Kidney capillary endothelial cell (primary cell): ENCODE results near the gene CAV1.

Source experiments
- DNase-seq: peaks from one replicate; pipeline ENCODE4 v3.0.0-alpha.2; 2018; ENCODE audit warnings: low spot score

CAV1 gene

GRCh38 chr7:116557901-116558300, 33.1 kb downstream of the CAV1 start:
- DNase-seq = no peak

DNA sequence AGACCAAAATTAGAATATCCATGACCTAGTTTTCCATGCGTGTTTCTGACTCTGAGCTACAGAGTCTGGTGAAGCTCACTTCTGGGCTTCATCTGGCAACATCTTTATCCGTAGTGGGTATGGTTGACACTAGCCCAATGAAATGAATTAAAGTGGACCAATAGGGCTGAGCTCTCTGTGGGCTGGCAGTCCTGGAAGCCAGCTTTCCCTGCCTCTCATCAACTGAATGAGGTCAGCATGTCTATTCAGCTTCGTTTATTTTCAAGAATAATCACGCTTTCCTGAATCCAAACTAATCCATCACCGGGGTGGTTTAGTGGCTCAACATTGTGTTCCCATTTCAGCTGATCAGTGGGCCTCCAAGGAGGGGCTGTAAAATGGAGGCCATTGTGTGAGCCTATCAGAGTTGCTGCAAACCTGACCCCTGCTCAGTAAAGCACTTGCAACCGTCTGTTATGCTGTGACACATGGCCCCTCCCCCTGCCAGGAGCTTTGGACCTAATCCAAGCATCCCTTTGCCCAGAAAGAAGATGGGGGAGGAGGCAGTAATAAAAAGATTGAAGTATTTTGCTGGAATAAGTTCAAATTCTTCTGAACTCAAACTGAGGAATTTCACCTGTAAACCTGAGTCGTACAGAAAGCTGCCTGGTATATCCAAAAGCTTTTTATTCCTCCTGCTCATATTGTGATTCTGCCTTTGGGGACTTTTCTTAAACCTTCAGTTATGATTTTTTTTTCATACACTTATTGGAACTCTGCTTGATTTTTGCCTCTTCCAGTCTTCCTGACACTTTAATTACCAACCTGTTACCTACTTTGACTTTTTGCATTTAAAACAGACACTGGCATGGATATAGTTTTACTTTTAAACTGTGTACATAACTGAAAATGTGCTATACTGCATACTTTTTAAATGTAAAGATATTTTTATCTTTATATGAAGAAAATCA, 35.5 kb downstream of the CAV1 start:
- no peak for DNase-seq

- no peak for DNase-seq
Observed at GRCh38 chr7:116561697-116562483, 37.1 kb downstream of the CAV1 start.

DNA sequence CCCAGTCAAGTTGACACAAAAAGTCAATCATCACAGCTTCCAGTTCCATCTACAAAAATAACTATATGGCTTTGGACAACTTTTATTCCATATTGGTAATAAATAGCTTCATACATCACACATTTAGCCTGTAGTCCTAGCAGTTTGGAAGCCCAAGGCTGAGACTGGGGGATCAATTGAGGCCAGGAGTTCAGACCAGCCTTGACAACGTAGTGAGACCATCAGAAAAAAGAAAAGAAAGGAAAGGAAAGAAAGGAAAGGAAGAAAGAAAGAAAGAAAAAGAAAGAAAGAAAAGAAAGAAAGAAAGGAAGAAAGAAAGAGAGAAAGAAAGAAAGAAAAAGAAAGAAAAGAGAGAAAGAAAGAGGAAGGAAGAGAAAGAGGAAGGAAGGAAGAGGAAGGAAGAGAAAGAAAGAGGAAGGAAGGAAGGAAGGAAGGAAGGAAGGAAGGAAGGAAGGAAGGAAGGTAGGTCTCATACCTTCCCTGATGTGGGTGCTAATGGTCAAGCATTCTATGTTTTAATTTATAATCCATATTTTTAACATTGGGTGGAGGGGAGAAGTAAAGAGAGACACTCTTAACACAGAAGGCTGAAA, 37.8 kb downstream of the CAV1 start:
- DNase-seq = no peak

DNA sequence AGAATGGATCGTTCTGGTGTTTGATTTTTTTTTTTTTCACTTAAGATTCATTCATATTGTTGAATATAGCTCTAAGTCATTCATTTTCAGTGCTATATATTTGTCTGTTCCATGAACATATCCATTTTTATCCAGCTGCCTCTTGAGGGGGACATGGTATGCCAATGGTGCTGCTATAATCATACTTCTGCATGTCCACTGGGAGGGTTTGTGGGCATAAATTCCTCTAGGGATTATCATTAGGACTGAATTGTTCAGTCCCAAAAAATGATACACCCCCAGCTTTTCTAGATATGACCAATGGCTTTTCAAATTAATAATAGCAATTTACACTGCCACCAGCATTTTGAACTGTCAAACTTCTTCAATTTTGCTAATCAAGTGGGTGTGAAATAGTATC, 41.1 kb downstream of the CAV1 start:
- DNase-seq = no peak

DNA sequence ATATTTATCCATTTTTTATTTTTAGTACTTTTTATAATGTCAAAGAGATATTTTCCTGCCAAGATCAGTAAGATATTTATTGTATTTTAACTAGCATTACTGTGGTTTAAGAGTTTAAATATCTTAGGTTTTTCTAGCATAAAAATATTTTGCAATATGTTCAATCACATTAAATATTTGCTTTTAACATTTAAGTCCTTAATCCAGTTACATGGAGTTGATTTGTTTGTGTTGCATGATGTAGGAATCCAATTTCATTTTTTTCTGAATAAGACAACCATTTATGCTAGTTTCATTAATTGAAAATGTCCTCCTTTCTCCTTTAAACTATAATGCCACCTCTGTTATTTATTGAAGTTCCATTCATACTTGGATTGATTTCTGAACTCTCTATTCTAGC, 41.8 kb downstream of the CAV1 start:
- DNase-seq = no peak

DNA sequence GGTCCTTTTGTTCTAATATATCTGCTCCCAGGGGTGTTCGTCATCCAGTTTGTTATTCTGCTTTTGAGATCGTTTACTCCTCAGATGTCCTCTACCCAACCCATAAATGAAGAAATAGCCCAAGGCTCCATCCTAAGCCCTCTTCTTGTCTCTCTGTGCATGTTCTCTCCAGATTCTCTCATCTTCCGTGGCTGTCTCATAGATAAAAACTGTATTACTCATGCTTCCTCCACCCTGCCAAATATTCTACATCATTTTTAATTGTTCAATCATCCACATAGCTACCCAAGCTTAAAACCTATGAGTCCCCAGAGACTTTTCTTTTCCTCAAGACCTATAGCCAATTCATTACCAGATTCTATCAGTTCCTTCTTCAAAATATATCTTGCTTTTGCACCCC, 44.9 kb downstream of the CAV1 start:
- DNase-seq = no peak

DNA sequence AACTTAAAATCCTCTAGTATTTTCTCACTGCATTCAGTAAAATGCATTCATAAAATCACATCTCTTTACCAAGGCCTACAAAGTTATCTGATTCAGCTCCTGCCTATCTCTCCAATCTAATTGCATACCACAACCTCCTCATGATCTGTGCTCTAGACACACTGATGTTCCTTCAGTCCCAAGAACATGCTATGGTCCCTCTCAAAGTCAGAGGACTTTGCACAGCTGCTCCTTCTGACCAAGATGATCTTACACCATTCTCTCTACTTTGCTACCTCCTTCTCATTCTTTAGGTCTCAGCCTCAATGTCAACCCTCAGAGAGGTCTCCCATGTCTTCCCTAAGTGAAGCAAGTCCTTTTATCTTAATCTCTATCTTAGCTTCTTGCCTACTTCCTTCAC, 45.5 kb downstream of the CAV1 start:
- DNase-seq = no peak

DNA sequence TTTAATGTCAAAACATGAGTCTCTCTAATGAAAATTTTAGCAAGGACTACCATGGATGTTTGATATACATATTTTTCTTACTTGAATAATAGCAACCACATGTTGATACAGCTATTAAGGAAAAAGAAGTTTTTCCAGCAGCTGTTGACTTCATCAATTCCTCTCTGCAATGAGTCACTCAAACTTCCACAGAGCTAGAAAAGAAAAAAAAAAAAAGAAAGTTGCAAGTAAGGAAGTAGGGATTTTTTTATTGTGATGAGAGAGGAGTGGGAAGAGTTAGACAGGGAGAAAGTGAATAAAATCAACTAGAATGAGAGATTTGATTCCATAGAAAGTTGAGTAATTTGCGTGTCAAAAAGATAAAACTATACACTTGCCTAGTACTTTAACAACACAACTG, 46.2 kb downstream of the CAV1 start:
- DNase-seq = no peak

GRCh38 chr7:116571552-116571951, 46.7 kb downstream of the CAV1 start:
- no peak for DNase-seq

GRCh38 chr7:116572036-116572435, 47.2 kb downstream of the CAV1 start:
- DNase-seq = no peak

- DNase-seq = no peak
Observed at GRCh38 chr7:116573541-116573940, 48.7 kb downstream of the CAV1 start.

- peak; percentile 59 for DNase-seq
Observed at GRCh38 chr7:116574025-116574822, 49.4 kb downstream of the CAV1 start.

DNA sequence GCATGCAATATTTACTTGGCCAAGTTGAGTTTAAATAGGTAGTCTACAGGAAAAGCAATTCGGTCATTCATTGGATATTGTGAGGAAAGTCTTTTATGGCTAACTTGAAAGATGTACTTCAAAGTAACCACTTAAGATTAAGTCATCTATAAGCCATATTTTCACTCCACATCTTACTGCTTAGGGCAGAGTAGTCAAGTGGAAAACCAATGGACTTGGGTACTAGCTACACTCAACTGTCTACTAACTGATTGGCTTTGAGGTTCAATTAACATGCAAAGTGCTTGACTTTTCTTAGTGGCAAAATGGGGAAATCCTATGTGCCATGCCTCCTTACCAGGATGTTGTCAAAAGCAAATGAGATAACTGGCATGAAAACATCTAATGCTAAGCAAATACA, 51.0 kb downstream of the CAV1 start:
- no peak for DNase-seq

DNA sequence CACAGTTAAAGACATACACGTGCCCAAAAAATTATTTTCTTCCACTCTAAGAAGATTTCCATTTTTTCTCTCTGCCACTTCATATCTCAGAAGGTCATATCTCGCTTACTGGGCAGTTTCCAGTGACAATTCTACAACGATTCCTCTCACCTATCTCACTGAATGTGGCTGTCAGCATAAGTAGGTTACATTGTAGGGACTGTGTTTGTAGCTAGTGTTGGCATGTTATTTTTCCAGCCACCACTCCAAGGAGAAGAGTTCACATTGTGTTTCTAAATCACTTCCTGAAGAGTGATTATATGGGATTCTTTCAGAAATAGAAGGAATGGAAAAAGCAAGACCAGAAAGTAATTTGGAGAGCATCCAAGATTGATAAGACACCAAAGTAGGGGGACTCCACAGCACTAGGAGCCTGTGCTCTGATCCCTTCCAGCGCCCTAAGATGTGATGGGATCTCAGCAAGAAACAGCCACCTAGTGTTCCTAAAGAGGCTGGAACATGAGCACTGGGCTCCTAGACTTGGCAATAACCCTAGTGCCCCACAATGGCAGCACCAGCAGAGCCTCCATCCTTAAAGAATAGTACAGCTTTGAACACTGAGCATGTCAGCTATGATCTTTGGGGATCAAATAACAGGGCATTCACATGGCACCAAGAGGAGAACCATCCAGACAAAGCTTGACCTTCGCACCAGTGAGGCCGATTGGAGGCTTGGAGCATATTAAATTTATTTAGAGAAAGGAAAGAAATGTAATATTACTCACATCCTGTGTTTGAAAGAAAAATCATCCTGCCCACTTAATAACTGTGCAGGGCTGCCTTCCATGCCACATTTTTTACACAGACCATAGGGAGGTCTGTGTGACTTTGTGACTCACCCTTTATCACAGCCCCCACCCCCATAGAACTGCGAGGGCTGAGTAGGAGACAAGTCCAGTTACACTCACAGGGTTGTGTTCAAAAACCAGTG, 51.8 kb downstream of the CAV1 start:
- peak; percentile 98 for DNase-seq

GRCh38 chr7:116577320-116577871, 52.6 kb downstream of the CAV1 start:
- no peak for DNase-seq

- no peak for DNase-seq
Observed at GRCh38 chr7:116578526-116578925, 53.7 kb downstream of the CAV1 start.

- no peak for DNase-seq
Observed at GRCh38 chr7:116579322-116579721, 54.5 kb downstream of the CAV1 start.

DNA sequence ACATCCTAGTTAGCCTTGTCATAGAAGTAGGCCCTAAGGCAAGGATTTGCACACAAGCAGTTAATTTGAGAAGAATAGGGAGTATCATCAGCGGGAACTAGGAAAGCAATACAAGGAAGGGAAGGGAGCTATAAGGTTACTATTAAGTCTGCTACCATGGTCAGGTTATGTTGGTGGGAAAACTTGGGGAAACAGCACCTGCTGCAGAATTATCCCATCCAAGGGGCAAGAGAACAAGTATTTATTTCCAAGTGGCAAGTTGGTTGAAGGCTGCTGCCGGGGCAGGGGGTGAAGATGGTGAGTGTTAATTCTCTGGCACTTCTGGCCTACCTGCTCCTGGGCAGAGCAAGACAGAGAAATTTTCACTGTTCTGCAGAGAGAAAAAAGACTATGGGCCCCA, 55.0 kb downstream of the CAV1 start:
- DNase-seq = no peak

GRCh38 chr7:116582164-116582732, 57.4 kb downstream of the CAV1 start:
- DNase-seq = no peak
